HepG2 (cell line): ENCODE data around the gene DPP6. TPM values are rescaled to one million over a fixed set of nuclear protein-coding genes. Genes with fewer than 3 reads are reported as not detected.

Source experiments
- ATAC-seq: fragments of 200-7000 bp; cut with Tn5 transposase; 3 replicates; pipeline ENCODE4 v1.9.1; 2020; ENCODE audit warnings: mild to moderate bottlenecking, moderate library complexity
- BruUV-seq: library from RNA; stranded (reverse); fragments of 400-500 nt; replicated peaks from 2 replicates; lab custom pipeline; 2021; lab: Mats Ljungman, UMichigan
- CTCF ChIA-PET: fragments of 300-600 bp; formaldehyde crosslinking; extraction: SDS; loops from one replicate; lab custom pipeline; 2021; ENCODE audit warnings: low total read pairs, inconsistent platforms, low intra/inter-chr PET ratio; lab: Yijun Ruan, JAX
- POLR2A ChIA-PET: fragments of 350-600 bp; sonication (Branson Sonifier 250); formaldehyde crosslinking; loops from one replicate; lab custom pipeline; 2020; ENCODE audit warnings: antibody characterized with exemption, inconsistent platforms; lab: Yijun Ruan, JAX
- DNase-seq: peaks from one replicate; pipeline ENCODE4 v3.0.0-alpha.2; 2015; ENCODE audit warnings: low spot score
- FAIRE-seq: peaks from 3 replicates; lab custom pipeline; 2011; peaks lifted over from hg19 to GRCh38; lab: Jason Lieb, UNC
- H2AFZ ChIP-seq: one replicate; pipeline ENCODE4 v1.6.1; 2011; ENCODE audit warnings: low read length, inconsistent platforms
- H3K27ac ChIP-seq: fragments of 300-600 bp; 3 replicates; pipeline ENCODE4 v1.8.0; 2011; ENCODE audit warnings: mixed run types, mild to moderate bottlenecking, mixed read lengths, low read length, inconsistent platforms; ENCODE audit not compliant: insufficient read depth; ENCODE audit errors: extremely low read length
- H3K27me3 ChIP-seq, 2 experiments: fragments of 200-600 bp in 1 of 2; 2 replicates in 1 of 2; 3 replicates in 1 of 2; pipeline versions ENCODE4 v1.6.0 to v1.8.0; 2011; ENCODE audit warnings: low read length in 2 of 2, mild to moderate bottlenecking in 2 of 2, moderate library complexity in 2 of 2, inconsistent platforms in 1 of 2; ENCODE audit not compliant: insufficient read depth in 2 of 2, control insufficient read depth in 1 of 2
- H3K36me3 ChIP-seq, 2 experiments: fragments of 200-600 bp in 1 of 2; replicated peaks in 1 of 2; 2 replicates in 1 of 2; 3 replicates in 1 of 2; pipeline versions ENCODE4 v1.5.1 to v1.8.0; 2011; ENCODE audit warnings: low read length in 2 of 2, inconsistent platforms in 1 of 2; ENCODE audit not compliant: insufficient read depth in 2 of 2, control insufficient read depth in 1 of 2
- H3K4me1 ChIP-seq: 2 replicates; pipeline ENCODE4 v1.5.1; 2012; ENCODE audit warnings: low read length, inconsistent platforms; ENCODE audit not compliant: insufficient read depth
- H3K4me2 ChIP-seq: 2 replicates; pipeline ENCODE4 v1.6.0; 2011; ENCODE audit warnings: low read depth, low read length, inconsistent platforms
- H3K4me3 ChIP-seq, 3 experiments: fragments of 200-600 bp in 1 of 3; sonication (generic), shearing (Covaris generic) in 1 of 3; replicated peaks in 1 of 3; 2 replicates each; pipeline ENCODE4 v1.5.1; 2011 to 2016; ENCODE audit warnings: low read length in 3 of 3, inconsistent platforms in 2 of 3, low read depth in 2 of 3, mild to moderate bottlenecking in 2 of 3, control low read depth in 1 of 3, mixed read lengths in 1 of 3; ENCODE audit not compliant: insufficient read depth in 1 of 3
- H3K79me2 ChIP-seq: one replicate; pipeline ENCODE4 v1.6.1; 2011; ENCODE audit warnings: low read length, inconsistent platforms; ENCODE audit not compliant: insufficient read depth
- H3K9ac ChIP-seq: 2 replicates; pipeline ENCODE4 v1.6.0; 2011; ENCODE audit warnings: mild to moderate bottlenecking, low read depth, low read length, inconsistent platforms; ENCODE audit not compliant: insufficient read depth
- H3K9me3 ChIP-seq: 2 replicates; pipeline ENCODE4 v1.5.1; 2012; ENCODE audit warnings: mild to moderate bottlenecking, low read length
- H4K20me1 ChIP-seq: 2 replicates; pipeline ENCODE4 v1.6.0; 2011; ENCODE audit warnings: inconsistent platforms, mild to moderate bottlenecking, low read length, moderate library complexity; ENCODE audit not compliant: insufficient read depth
- ADNP ChIP-seq: sonication (generic); formaldehyde crosslinking; IDR thresholded peaks from 2 replicates; pipeline ENCODE4 v1.4.0; 2020; ENCODE audit warnings: missing genetic modification reagents
- CC2D1A ChIP-seq: sonication (generic); formaldehyde crosslinking; IDR thresholded peaks from 2 replicates; pipeline ENCODE4 v1.8.1; 2023; ENCODE audit warnings: mild to moderate bottlenecking, missing genetic modification reagents
- EED ChIP-seq: sonication (generic); formaldehyde crosslinking; IDR thresholded peaks from 2 replicates; pipeline ENCODE4 v1.5.0; 2020; ENCODE audit warnings: mild to moderate bottlenecking, missing genetic modification reagents
- EHMT2 ChIP-seq: fragments of 200-600 bp; sonication (generic); IDR thresholded peaks from 2 replicates; pipeline ENCODE4 v1.7.0; 2017; ENCODE audit warnings: antibody characterized with exemption, low read depth, low read length, borderline replicate concordance
- ELF3 ChIP-seq: IDR thresholded peaks from 2 replicates; pipeline ENCODE4 v1.6.1; 2016; ENCODE audit warnings: missing genetic modification reagents, missing compliant biosample characterization
- KDM6A ChIP-seq: IDR thresholded peaks from 2 replicates; pipeline ENCODE4 v1.6.1; 2016; ENCODE audit warnings: low read depth
- LCORL ChIP-seq, 2 experiments: fragments of 450-650 bp in 1 of 2; sonication (generic) in 1 of 2; formaldehyde crosslinking in 1 of 2; IDR thresholded peaks; 2 replicates each; pipeline versions ENCODE4 v1.5.0 to v1.6.1; 2017 to 2020; ENCODE audit warnings: antibody characterized with exemption in 1 of 2, missing genetic modification reagents in 1 of 2
- MBD4 ChIP-seq: IDR thresholded peaks from 2 replicates; pipeline ENCODE4 v1.6.1; 2012; ENCODE audit warnings: low read length, inconsistent platforms, borderline replicate concordance
- NFE2L1 ChIP-seq: sonication (generic); formaldehyde crosslinking; IDR thresholded peaks from 2 replicates; pipeline ENCODE4 v1.4.0; 2020; ENCODE audit warnings: missing genetic modification reagents, mild to moderate bottlenecking, borderline replicate concordance
- TCF7 ChIP-seq: sonication (generic); IDR thresholded peaks from 2 replicates; pipeline ENCODE4 v1.6.1; 2016; ENCODE audit warnings: antibody characterized with exemption, low read depth
- TEAD3 ChIP-seq: optimal IDR thresholded peaks from 2 replicates; pipeline ENCODE3; 2016; ENCODE audit warnings: borderline replicate concordance
- ZFP36 ChIP-seq: fragments of 150-350 bp; IDR thresholded peaks from 2 replicates; pipeline ENCODE4 v1.6.1; 2018; ENCODE audit warnings: borderline replicate concordance, low read length, low read depth; ENCODE audit not compliant: partially characterized antibody
- ZNF264 ChIP-seq: sonication (generic); formaldehyde crosslinking; IDR thresholded peaks from 2 replicates; pipeline ENCODE4 v1.4.0; 2020; ENCODE audit warnings: missing genetic modification reagents
- ZNF317 ChIP-seq: sonication (generic); formaldehyde crosslinking; IDR thresholded peaks from 2 replicates; pipeline ENCODE4 v1.5.0; 2020; ENCODE audit warnings: mild to moderate bottlenecking, missing genetic modification reagents
- ZNF619 ChIP-seq: sonication (generic); formaldehyde crosslinking; IDR thresholded peaks from 2 replicates; pipeline ENCODE4 v1.4.0; 2020; ENCODE audit warnings: mild to moderate bottlenecking, missing genetic modification reagents
- ZNF776 ChIP-seq: sonication (generic); formaldehyde crosslinking; IDR thresholded peaks from 2 replicates; pipeline ENCODE4 v1.4.0; 2020; ENCODE audit warnings: mild to moderate bottlenecking, missing genetic modification reagents
- ZNF790 ChIP-seq: sonication (generic); formaldehyde crosslinking; IDR thresholded peaks from 2 replicates; pipeline ENCODE4 v1.8.0; 2022; ENCODE audit warnings: missing genetic modification reagents, mild to moderate bottlenecking, borderline replicate concordance
- ZNF839 ChIP-seq: sonication (generic); formaldehyde crosslinking; IDR thresholded peaks from 2 replicates; pipeline ENCODE4 v1.4.0; 2020; ENCODE audit warnings: missing genetic modification reagents, mild to moderate bottlenecking, borderline replicate concordance
- WGBS: methylation state at CpG from one replicate; pipeline ENCODE4 v1.1.6; 2017; ENCODE audit warnings: low lambda C conversion rate; 5-methylcytosine and 5-hydroxymethylcytosine counted together
- in situ Hi-C: cut with HindIII; loops from 2 replicates; pipeline ENCODE4 v1.10.0; 2017; ENCODE audit warnings: low pct_unique_long_range_greater_than_20kb; ENCODE audit not compliant: extremely low pct_ligation_motif_present
- intact Hi-C: fragments of 100-400 bp; cut with micrococcal nuclease; formaldehyde crosslinking; loops from one replicate; pipeline ENCODE4 v1.10.0; 2022; ENCODE audit not compliant: unreplicated experiment
- polyA plus RNA-seq, 8 experiments: library from polyadenylated mRNA; depleted of rRNA in 3 of 8; stranded (reverse) in 7 of 8; unstranded in 1 of 8; fragments of >200 nt; fragmentation: Illumina TruSeq in 4 of 8; extraction: Trizol in 4 of 8; gene quantifications; 2 replicates each; pipeline versions ENCODE4 v1.2.1 to v1.2.3, GENCODE V29; 2011 to 2016; ENCODE audit warnings: low read depth in 4 of 8, missing spikeins in 1 of 8, mixed read lengths in 1 of 8; ENCODE audit not compliant: insufficient read depth in 1 of 8
- total RNA-seq, 5 experiments: library from RNA; depleted of rRNA; stranded (reverse); fragments of >200 nt; fragmentation: Illumina TruSeq; extraction: Trizol; gene quantifications; 2 replicates each; pipeline ENCODE4 v1.2.3, GENCODE V29; 2016; ENCODE audit warnings: low read depth in 1 of 5
- TF ChIP-seq, protein P1 (sequence below): sonication (generic); formaldehyde crosslinking; IDR thresholded peaks from 2 replicates; pipeline ENCODE4 v1.4.0; 2020; ENCODE audit warnings: missing genetic modification reagents, borderline replicate concordance
- TF ChIP-seq, protein P2 (sequence below): sonication (generic); formaldehyde crosslinking; IDR thresholded peaks from 2 replicates; pipeline ENCODE4 v1.8.0; 2022; ENCODE audit warnings: missing genetic modification reagents, mild to moderate bottlenecking, borderline replicate concordance

The DPP6 gene
- total and polyA plus RNA-seq, 2 of the 13 experiments (the other 11 are each of a cell fraction or from before 2014, with no cell fraction given), result not detected

DNA sequence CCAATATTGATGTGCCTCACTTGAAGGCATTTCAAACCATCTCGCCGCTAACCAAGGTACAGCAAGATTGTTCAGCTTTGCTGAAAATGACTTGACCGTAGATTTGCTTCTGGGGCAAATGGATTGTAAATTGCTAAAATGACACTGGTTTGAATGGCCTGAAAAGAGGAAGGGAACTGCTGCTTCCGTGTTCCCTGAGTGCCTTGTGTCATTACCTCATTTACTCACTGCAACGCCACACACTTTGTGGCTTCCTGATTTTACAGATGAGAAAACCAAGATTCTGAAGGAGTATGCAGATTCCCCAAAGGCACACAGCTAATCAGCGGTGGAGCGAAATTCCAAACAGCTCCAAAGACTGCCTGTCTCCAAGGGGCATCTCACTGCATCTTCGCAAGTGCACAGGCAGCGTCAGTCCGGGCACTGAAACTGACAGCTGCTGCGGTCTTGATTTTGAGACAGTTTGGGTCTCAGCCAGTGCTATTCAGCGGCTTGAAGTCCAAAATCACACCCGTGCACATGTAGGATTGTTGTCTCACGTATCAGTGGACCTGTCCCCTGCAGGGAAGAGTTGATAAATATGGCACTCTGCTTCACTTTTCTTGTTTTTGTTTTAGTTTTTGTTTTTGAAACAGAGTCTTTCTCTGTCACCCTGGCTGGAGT, 290.9 kb downstream of the DPP6 start (continued):
- no peak for TF ChIP-seq ZNF839
- TF ChIP-seq EHMT2, result no peak
- TF ChIP-seq EED, result no peak
- TF ChIP-seq, protein P1, sequence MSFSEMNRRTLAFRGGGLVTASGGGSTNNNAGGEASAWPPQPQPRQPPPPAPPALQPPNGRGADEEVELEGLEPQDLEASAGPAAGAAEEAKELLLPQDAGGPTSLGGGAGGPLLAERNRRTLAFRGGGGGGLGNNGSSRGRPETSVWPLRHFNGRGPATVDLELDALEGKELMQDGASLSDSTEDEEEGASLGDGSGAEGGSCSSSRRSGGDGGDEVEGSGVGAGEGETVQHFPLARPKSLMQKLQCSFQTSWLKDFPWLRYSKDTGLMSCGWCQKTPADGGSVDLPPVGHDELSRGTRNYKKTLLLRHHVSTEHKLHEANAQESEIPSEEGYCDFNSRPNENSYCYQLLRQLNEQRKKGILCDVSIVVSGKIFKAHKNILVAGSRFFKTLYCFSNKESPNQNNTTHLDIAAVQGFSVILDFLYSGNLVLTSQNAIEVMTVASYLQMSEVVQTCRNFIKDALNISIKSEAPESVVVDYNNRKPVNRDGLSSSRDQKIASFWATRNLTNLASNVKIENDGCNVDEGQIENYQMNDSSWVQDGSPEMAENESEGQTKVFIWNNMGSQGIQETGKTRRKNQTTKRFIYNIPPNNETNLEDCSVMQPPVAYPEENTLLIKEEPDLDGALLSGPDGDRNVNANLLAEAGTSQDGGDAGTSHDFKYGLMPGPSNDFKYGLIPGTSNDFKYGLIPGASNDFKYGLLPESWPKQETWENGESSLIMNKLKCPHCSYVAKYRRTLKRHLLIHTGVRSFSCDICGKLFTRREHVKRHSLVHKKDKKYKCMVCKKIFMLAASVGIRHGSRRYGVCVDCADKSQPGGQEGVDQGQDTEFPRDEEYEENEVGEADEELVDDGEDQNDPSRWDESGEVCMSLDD, result no peak

GRCh38 chr7:154343778-154344412, 291.7 kb downstream of the DPP6 start:
- in situ Hi-C loops, result no loop called here
- Histone ChIP-seq H4K20me1 (no peaks in the 10 kb centered on the region), H3K9me3 (no peaks in the 10 kb centered on the region), H3K27me3 (peaks cover 0 to 18% of the 10 kb centered on the region in 2 experiments; a peak in 1 of 5 replicates), H3K27ac (no peak overlapping the region), H3K4me1 (no peaks in the 10 kb centered on the region)
- ChIA-PET POLR2A (no interaction called here), CTCF (no interaction called here)
- no TSS peak for BruUV-seq
- DNase-seq, result no peak
- TF ChIP-seq ELF3 (CRISPR knock-in tag) (no peak), LCORL (IDR thresholded peaks at IDR 0.05) (no peak), LCORL (CRISPR knock-in tag; IDR thresholded peaks at IDR 0.05) (no peak), ADNP (CRISPR knock-in tag) (no peak), ZNF790 (CRISPR knock-in tag) (no peak), MBD4 (no peak), ZFP36 (no peak), KDM6A (no peak), TCF7 (no peak), NFE2L1 (CRISPR knock-in tag) (no peak), ZNF264 (CRISPR knock-in tag) (no peak), CC2D1A (CRISPR knock-in tag) (no peak), ZNF619 (no peak), TEAD3 (CRISPR knock-in tag) (no peak), ZNF317 (CRISPR knock-in tag) (no peak), ZNF776 (CRISPR knock-in tag) (no peak)
- TF ChIP-seq, protein P2, sequence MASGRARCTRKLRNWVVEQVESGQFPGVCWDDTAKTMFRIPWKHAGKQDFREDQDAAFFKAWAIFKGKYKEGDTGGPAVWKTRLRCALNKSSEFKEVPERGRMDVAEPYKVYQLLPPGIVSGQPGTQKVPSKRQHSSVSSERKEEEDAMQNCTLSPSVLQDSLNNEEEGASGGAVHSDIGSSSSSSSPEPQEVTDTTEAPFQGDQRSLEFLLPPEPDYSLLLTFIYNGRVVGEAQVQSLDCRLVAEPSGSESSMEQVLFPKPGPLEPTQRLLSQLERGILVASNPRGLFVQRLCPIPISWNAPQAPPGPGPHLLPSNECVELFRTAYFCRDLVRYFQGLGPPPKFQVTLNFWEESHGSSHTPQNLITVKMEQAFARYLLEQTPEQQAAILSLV (CRISPR knock-in tag), result no peak
- TF ChIP-seq, all 625 proteins: peak for 0
- Histone ChIP-seq H3K4me3 (no peak overlapping the region), H3K9ac (no peak overlapping the region), H3K79me2 (no peaks in the 10 kb centered on the region), H2AFZ (no peak overlapping the region), H3K4me2 (no peak overlapping the region), H3K36me3 (no peaks in the 10 kb centered on the region)
- WGBS, result 24% methylated on average over 14 of the region's 14 CpGs
- intact Hi-C loops, result no loop called here
- ATAC-seq (no peak), FAIRE-seq (no peak)
